Stimulated activated CD8-positive, alpha-beta memory T cell treated with anti-CD3 and anti-CD28 coated beads, Interleukin-12 subunit alpha, Interleukin-12 subunit beta, amount 100 ng/mL, for 4 hours (primary cell): Measurements from ENCODE around the gene KCNJ18.
"Not testable (repeated sequence)": the region's sequence is repeated elsewhere in the genome, so short reads cannot be mapped to it uniquely, and the experiment has no call there.

ENCODE experiments used
- DNase-seq: peaks from one replicate; pipeline ENCODE4 v3.0.0-alpha.2; 2020; ENCODE audit warnings: low read depth

Gene KCNJ18

GRCh38 chr17:21691883-21692703 lies at the start of gene KCNJ18:
Gene KCNJ18 (plus strand): TSS chr17:21692523. CDS start chr17:21702787, 10,264 bp downstream.
- DNase-seq = not testable (repeated sequence)

DNA sequence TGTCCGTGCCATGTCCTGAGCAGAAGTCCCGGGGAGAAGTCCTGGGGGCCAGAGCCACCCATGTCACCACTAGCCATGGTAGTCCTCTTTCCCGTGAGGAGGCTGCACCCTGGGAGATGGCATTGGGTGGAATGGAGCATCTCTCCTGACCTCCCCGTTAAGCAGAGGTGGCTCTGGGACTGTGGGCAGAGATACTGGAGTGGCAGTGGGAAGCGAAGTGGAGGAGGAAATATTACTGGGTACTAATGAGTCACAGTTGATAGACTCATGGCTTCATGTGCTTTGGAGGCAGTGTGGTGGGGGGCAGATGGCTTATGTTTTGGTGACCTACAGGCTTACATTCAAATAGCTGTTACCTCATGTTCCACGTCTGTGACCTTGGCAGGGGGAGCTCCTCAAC lies 44.2 kb upstream of the KCNJ18 start:
- DNase-seq = not testable (repeated sequence)

GRCh38 chr17:21650043-21650442 lies 42.3 kb upstream of the KCNJ18 start:
- DNase-seq = not testable (repeated sequence)

GRCh38 chr17:21652049-21652448 lies 40.3 kb upstream of the KCNJ18 start:
- not testable (repeated sequence) for DNase-seq

- DNase-seq = not testable (repeated sequence)
These were observed 39.1 kb upstream of the KCNJ18 start for GRCh38 chr17:21653211-21653610.

DNA sequence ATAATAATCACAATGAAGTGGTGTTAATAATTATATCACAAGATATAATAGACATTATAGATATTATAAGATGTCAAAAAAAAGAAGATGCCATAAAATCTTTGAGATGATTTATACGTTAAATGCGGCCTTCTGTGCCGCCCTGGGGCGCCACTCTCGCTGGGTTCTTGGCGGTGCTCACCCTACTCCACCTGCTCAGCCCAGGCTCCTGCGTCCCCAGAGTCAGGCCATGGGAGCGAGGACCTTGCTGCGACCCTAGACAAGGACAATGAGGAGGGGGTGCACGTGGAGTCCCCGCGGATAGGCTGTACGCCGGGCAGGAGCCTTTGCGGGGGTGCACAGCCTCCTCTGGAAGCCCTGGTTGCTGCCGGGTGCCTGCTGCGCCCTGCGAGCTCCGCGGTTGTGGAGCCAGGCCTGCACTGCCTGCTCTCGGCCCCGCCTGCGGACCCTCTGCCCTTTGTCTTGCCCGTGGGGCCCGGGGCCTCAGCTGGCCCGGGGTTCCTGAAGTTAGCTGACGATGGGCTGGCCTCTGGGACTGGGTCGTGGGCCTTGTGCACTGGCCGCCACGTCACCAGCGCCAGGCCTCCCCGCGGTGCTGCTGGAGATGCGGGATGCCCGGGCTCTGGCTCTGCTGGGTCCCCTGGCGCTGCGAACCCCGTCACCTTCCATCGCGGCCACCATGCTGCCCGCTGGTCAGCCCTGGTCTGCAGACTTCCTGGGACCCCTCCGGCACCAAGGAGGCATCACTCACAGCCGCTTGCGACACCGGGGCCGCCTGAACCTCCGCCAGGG lies 35.6 kb upstream of the KCNJ18 start:
- not testable (repeated sequence) for DNase-seq

DNA sequence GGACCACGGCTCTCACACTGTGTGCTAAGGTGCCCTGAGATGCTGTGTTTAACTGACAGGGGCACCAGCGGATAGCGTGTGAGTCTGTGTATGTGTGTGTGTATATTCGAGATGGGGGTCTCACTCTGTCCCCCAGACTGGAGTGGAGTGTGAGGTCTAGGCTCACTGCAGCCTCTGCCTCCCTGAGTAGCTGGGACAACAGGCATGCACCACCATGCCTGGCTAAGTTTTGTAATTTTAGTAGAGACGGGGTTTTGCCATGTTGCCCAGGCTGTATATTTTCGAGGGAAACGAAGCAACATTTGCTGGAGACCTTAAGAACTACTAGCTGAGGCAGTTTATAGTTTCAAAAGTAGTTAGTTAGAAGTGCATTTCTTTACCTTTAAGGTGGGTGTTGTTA lies 32.7 kb upstream of the KCNJ18 start:
- DNase-seq = not testable (repeated sequence)

- DNase-seq = not testable (repeated sequence)
These were observed 30.9 kb upstream of the KCNJ18 start for GRCh38 chr17:21661455-21661854.

DNA sequence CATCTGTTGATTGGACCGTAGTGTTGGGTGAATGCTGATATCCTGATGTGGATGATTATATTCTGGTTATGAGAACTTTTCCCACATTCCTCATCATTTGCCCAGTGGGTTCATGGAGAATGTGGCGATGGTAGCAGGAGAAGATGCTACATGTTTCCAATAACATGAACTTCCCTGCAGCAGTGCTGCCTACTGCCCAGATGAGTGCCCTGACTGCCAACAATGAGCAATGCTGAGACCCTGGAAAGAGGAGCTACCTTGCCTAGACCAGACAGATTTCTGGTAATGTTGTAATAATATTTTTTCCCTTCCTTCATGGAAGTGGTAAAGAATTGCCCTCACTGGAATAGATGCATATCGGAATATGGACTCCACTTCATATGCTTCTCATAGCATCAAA lies 29.2 kb upstream of the KCNJ18 start:
- not testable (repeated sequence) for DNase-seq

GRCh38 chr17:21663614-21664474 lies 28.5 kb upstream of the KCNJ18 start:
- not testable (repeated sequence) for DNase-seq

DNA sequence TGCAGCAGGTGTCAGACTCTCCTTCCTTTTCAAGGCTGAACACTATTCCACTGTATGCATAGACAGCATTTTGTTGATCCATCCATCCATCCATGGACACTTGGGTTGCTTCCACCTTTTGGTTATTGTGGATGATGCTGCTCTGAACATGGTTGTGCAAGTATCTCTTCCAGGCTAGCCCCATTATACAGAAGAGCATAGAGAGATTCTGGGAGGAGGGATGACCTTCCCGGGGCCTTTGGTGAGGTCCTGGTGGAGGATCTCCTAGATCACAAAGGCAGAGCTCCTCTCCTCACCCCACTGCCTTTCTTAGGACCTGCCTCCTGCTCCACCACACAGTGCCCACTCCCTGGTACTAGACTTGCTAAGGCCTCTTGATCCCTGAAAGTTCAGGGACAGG lies 27.2 kb upstream of the KCNJ18 start:
- not testable (repeated sequence) for DNase-seq

- not testable (repeated sequence) for DNase-seq
These were observed 26.3 kb upstream of the KCNJ18 start for GRCh38 chr17:21665935-21666493.

DNA sequence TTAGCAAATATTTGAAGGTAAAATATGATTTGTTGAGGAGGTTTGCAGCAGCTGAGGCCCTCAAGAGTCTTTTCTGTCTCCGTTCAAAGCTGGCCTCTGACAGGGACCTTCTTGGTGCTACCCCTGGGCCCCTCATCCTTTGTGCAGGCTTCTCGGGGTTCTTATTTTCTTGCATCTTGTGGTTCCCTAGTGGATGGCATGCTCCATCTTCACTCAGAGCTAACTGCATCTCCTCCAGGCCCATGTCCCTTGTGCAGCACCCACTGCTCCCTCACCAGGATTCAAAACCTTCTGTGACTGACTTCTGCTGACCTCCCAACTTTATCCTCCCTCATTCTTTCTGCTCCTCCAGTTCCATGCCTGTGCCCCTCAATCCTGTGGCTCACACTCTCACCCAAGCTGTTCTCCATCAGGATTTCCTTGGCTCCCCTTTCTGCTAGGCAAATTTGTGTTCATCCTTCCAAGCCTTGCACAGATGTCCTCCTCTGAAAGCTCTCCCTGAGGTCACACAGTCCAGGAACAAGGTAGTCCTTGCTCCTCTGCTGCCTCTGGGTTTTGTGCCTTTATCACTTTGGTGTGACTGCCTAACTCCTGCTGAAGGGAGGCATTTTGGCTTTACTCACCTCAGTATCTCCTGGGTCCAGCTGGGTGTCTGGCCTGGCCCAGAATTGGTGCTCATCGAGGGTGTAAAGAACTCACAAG lies 25.5 kb upstream of the KCNJ18 start:
- DNase-seq = not testable (repeated sequence)

- DNase-seq = not testable (repeated sequence)
These were observed 24.8 kb upstream of the KCNJ18 start for GRCh38 chr17:21667413-21668117.

GRCh38 chr17:21668118-21668488 lies 24.2 kb upstream of the KCNJ18 start:
- DNase-seq = not testable (repeated sequence)

DNA sequence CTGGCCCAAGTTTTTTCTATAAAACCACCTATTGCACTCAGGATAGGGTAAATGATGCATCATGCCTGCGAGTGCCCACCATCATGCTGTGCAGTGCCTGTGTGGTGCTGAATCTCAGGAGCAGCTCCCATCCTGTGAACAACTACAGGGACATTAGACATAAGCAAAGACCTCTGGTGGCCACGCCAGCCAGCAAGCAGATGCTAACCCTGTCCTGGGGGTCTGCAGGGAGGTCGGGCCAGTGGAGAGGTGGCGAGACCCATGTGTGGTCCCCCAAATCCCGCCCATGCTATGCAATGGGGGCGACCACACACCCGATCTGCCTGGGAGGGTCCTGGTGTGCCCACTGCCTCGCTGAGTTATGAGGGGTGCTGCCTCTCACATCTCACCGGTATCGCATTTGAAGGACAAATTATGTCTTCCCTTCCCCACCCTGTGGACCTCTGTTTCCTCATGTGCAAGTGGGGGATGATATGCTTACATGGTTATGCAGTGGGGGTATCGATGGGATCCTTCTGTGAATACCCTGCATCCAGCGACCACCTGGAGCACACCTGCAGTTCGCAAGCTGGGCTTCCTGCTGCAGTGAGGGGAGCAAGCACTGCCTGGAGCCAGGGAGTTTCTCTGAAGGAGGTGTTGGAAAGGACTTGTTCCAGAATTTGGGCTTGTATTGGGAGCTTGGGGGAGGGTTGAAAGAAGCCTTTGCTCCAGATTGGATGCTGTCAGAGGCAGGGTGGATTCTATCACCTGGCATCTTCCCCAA lies 23.4 kb upstream of the KCNJ18 start:
- DNase-seq = not testable (repeated sequence)

- not testable (repeated sequence) for DNase-seq
These were observed 22.5 kb upstream of the KCNJ18 start for GRCh38 chr17:21669616-21670360.

DNA sequence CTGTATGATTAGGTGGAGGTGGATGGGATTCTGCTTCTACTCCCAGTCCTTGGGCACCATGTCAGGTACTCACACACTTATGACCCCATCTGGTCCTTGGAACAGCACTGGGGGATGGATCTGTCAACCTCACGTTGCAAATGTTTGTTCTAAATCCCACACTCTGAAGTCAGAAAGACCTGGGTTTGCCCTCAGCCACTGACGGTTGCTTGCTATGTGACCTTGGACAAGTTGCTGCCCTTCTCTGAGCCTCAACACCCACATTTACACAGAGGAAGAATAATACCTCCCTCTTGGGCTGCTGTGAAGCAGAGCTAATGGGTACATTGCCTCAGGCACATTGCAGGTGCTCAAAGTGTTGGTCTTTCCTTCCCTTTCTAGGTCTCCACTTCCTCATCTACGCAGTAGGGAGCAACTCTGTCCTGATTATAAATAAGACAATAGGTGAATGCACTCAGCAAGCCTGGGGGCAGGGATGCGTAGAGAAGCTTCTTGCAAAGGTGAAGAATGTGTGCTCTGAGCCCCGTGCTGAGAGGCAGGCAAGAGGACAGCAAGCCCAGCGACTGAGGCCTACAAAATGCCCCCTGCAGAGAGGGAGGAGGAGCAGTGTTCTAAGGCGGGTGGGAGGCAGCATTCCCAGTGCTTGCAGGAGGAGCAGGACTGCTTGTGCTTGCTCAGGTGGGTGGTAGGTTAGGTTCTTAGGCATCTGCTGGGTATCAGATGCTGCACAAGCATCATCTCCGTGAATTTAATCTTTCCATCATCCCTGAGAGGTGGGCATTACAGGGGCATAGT lies 21.8 kb upstream of the KCNJ18 start:
- not testable (repeated sequence) for DNase-seq
